Activated T-cell treated with anti-CD3 and anti-CD28 coated beads, Interleukin-2, amount 50 U/mL, for 72 hours (primary cell): ENCODE data around the gene VPS54. TPM values are rescaled to one million over a fixed set of nuclear protein-coding genes. Genes with fewer than 3 reads are reported as not detected.
"Not testable (repeated sequence)": the region's sequence is repeated elsewhere in the genome, so short reads cannot be mapped to it uniquely, and the experiment has no call there.

Experiments used
- ATAC-seq, 2 donors: fragments of 150-1000 bp; cut with Tn5 transposase; replicated peaks in 1 of 2; 2 replicates each; pipeline ENCODE4 v1.10.0; 2021; ENCODE audit warnings: moderate library complexity in 2 of 2, mild to moderate bottlenecking in 1 of 2
- DNase-seq, 2 donors: peaks; one replicate each; pipeline ENCODE4 v3.0.0; 2021 to 2022; ENCODE audit warnings: mixed read lengths in 1 of 2
- H3K27ac Mint-ChIP-seq: one replicate; pipeline ENCODE4 v1.8.0; 2022; ENCODE audit warnings: mild to moderate bottlenecking, moderate library complexity, mixed read lengths
- H3K27me3 Mint-ChIP-seq: one replicate; pipeline ENCODE4 v1.8.0; 2022; ENCODE audit warnings: low read depth, mixed read lengths
- H3K36me3 Mint-ChIP-seq, 2 donors: one replicate each; pipeline ENCODE4 v1.8.0; 2022; ENCODE audit warnings: mixed read lengths in 2 of 2, mild to moderate bottlenecking in 1 of 2; ENCODE audit not compliant: insufficient read depth in 2 of 2
- H3K4me1 Mint-ChIP-seq: one replicate; pipeline ENCODE4 v1.8.0; 2022; ENCODE audit warnings: low read depth, mixed read lengths
- H3K4me3 Mint-ChIP-seq, 2 donors: one replicate each; pipeline ENCODE4 v1.8.0; 2022; ENCODE audit warnings: mild to moderate bottlenecking in 2 of 2, mixed read lengths in 2 of 2, moderate library complexity in 2 of 2
- H3K9me3 Mint-ChIP-seq, 2 donors: one replicate each; pipeline ENCODE4 v1.8.0; 2022; ENCODE audit warnings: mixed read lengths in 2 of 2
- total RNA-seq, 2 donors: library from RNA; stranded (reverse); gene quantifications; one replicate each; pipeline ENCODE4 v1.2.3, GENCODE V29; 2022

The VPS54 gene
- total RNA-seq, 2 donors from 2014 or later = 12.9 to 13.2 TPM

DNA sequence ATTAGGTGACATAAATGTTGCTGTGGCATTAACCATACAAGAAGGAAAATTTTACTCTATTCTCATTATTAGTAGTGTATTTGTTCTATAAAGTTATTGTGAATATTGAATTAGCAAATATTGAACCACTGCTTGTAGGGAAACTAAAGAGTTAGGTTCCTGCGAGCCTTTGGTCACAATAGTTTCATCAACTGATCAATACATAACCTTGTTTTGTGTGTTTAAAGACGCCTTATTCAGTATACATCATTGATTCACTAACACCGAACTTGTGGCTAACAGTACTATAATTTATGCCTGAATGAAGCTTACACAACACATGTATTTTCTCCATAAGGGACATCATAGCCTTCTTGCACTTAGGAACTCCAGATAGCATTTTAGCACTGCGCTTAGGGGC, 36.9 kb downstream of the VPS54 start:
- peaks cover 43% of the 10 kb centered on the region for H3K4me1 Mint-ChIP-seq
- peaks cover 1 to 7% of the 10 kb centered on the region in 2 donors for H3K36me3 Mint-ChIP-seq
- no peaks in the 10 kb centered on the region for H3K27me3 Mint-ChIP-seq
- no peak overlapping the region for H3K27ac Mint-ChIP-seq
- H3K9me3 Mint-ChIP-seq = no peaks in the 10 kb centered on the region
- ATAC-seq (no peak), DNase-seq (no peak)
- no peak overlapping the region for H3K4me3 Mint-ChIP-seq

DNA sequence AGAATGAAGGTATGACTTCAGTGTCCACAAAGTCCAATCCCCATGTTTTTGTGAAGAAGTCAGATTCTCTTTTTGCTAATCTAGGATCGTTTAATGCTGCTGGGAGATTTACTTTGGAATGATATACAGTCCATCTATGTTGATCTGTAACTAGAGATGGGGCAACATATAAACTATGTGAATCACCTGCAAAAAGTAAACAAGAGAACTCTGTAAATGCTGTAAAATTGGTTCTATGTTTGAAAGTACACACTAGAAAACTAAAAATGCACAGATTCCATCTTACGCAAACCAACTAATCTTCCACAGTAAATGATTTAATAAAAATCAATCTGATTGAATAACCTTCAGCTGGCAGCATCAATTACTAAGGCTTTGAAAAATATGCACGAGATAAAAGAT, 37.5 kb downstream of the VPS54 start:
- DNase-seq (no peak), ATAC-seq (no peak)
- no peak overlapping the region for H3K4me3 Mint-ChIP-seq
- no peaks in the 10 kb centered on the region for H3K27me3 Mint-ChIP-seq
- no peak overlapping the region for H3K27ac Mint-ChIP-seq
- H3K36me3 Mint-ChIP-seq = peaks cover 1 to 11% of the 10 kb centered on the region in 2 donors
- no peaks in the 10 kb centered on the region for H3K9me3 Mint-ChIP-seq
- H3K4me1 Mint-ChIP-seq = peaks cover 42% of the 10 kb centered on the region

DNA sequence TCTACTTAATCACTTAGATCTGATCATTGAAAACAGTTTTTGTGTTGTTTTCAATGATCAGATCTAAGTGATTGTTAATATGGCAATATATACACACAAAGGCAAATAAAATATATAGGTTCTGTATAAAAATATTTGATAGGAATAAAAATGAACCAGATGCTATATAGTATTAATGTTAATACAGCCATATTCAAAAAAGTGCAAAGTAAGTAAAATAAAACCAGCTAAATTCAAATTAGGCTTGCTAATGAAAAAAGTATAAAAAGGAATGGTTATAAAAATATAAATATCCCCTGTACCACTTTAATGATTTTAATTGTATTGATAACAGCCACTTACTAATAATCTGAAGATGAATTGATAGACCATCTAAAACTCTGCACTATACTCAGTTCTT, 38.4 kb downstream of the VPS54 start:
- Mint-ChIP-seq H3K27ac (no peak overlapping the region), H3K36me3 (peaks cover 1 to 13% of the 10 kb centered on the region in 2 donors), H3K9me3 (no peaks in the 10 kb centered on the region), H3K27me3 (no peaks in the 10 kb centered on the region), H3K4me3 (no peak overlapping the region), H3K4me1 (peaks cover 42% of the 10 kb centered on the region)
- ATAC-seq (no peak), DNase-seq (no peak)

DNA sequence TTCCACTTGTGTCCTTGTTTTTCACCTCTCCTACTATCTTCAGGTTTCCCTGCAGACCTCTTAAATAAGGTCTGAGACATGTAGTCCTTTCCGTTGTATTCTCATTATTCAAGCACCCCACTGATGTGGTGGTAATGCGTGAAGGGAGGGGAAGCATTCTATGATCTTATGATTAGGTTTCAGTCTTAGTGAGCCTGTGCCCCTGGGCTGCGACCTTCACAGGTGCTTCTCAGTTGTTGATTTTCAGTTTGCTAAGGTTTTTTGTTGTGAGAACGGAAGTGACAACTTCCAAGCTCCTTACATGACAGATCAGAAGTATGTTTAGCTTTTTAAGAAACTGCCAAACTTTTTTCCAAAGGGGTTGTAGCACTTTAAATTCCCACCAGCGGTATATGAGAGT, 41.3 kb downstream of the VPS54 start:
- Mint-ChIP-seq H3K36me3 (peaks cover 5 to 15% of the 10 kb centered on the region in 2 donors), H3K27me3 (no peaks in the 10 kb centered on the region), H3K4me1 (peaks cover 40% of the 10 kb centered on the region), H3K9me3 (no peaks in the 10 kb centered on the region), H3K4me3 (peak overlapping the region; percentile 14 to 23), H3K27ac (peak overlapping the region; percentile 24)
- DNase-seq (peak; percentile 20 to 38), ATAC-seq (peak; percentile 89 to 92)

DNA sequence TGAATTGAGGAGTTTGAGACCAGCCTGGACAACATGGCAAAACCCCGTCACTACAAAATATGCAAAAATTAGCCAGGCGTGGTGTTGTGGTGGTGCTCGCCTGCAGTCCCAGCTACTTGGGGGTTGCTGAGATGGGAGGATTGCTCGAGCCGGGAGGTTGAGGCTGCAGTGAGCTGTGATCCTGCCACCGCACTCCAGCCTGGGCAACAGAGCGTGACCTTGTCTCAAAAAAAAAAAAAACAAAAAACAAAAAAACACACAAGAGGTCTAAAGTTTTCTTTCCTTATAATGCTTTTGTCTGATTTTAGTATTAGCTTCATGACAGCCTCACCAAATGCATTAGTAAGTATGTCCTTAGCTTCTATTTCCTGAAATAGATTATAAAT, 43.1 kb downstream of the VPS54 start:
- Mint-ChIP-seq H3K9me3 (no peaks in the 10 kb centered on the region), H3K27me3 (no peaks in the 10 kb centered on the region), H3K4me3 (no peak overlapping the region), H3K27ac (no peak overlapping the region), H3K36me3 (peaks cover 5 to 13% of the 10 kb centered on the region in 2 donors), H3K4me1 (peaks cover 40% of the 10 kb centered on the region)
- no peak for DNase-seq
- ATAC-seq = no peak

DNA sequence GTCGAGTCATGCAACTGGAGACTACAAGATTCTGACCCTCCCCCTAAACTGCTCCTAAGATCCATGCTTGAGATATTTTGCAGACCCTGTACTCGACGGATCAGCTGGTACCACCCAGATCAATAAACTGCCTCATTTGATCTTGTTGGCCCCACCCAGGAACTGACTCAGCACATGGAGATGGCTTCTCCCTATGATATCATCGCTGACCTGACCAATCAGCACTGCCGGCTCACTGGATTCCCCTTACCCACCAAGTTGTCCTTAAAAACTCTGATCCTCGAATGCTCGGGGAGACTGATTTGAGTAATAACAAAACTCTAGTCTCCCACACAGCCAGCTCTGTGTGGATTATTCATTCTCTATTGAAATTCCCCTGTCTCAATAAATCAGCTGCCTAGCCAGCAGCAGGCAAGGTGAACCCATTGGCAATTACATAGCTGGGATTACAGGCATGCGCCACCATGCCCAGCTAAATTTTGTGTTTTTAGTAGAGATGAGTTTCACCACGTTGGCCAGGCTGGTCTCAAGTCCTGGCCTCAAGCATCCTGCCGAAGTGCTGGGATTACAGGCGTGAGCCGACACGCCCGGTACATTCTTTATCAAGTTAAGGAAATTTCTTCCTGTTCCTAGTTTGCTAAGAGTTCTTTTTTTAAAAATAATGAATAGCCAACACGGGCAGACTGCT, 43.6 kb downstream of the VPS54 start:
- Mint-ChIP-seq H3K9me3 (no peaks in the 10 kb centered on the region), H3K27me3 (no peaks in the 10 kb centered on the region), H3K36me3 (peaks cover 5 to 13% of the 10 kb centered on the region in 2 donors), H3K27ac (no peak overlapping the region), H3K4me3 (no peak overlapping the region), H3K4me1 (peaks cover 40% of the 10 kb centered on the region)
- DNase-seq (peak; percentile 12 to 23), ATAC-seq (peak; percentile 33 to 39)

DNA sequence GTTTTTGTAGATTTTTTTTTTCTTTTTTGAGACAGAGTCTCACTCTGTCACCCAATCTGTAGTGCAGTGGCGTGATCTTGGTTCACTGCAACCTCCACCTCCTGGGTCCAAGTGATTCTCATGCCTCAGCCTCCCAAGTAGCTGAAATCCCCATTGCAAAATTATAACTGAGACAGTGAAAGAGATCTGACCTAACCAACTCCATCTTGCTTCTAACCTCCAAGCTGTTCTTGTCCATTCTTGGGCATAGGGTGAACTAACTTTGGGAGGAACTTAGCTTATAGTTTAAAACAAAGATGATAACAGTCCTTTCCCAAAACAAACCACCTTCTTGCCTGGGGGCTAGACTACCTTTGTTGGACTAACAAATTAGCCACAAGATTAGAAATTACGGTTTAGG, 44.2 kb downstream of the VPS54 start:
- peaks cover 5 to 13% of the 10 kb centered on the region in 2 donors for H3K36me3 Mint-ChIP-seq

DNA sequence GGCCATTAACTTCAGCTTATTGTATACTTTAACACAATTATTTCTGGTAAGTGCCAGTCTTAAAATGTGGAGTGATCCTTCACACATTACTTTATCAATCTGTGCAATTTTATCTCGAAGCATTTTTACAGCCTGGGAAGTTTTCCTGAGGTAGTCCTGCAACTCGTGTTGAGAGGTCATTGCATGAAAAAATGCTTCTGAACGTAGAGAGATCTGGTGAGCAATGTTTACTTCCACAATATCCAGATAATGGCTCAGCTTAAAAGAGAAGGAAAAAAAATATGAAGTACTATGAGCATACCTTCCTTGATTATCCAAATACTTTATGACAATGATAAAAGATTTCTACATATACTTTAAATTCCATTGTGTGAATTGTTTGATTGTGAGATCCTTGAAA, 57.0 kb downstream of the VPS54 start:
- no peaks in the 10 kb centered on the region for H3K27me3 Mint-ChIP-seq
- H3K27ac Mint-ChIP-seq = no peak overlapping the region
- ATAC-seq (no peak), DNase-seq (no peak)
- H3K9me3 Mint-ChIP-seq = no peaks in the 10 kb centered on the region
- H3K4me3 Mint-ChIP-seq = no peak overlapping the region
- peaks cover 0 to 3% of the 10 kb centered on the region in 2 donors for H3K36me3 Mint-ChIP-seq
- no peaks in the 10 kb centered on the region for H3K4me1 Mint-ChIP-seq

More for the DNA sequence above, 44.2 kb downstream of the VPS54 start:
- not testable (repeated sequence) for H3K4me3 Mint-ChIP-seq, H3K27ac Mint-ChIP-seq, DNase-seq, ATAC-seq, H3K27me3 Mint-ChIP-seq, H3K9me3 Mint-ChIP-seq
- H3K4me1 Mint-ChIP-seq = peaks cover 40% of the 10 kb centered on the region

DNA sequence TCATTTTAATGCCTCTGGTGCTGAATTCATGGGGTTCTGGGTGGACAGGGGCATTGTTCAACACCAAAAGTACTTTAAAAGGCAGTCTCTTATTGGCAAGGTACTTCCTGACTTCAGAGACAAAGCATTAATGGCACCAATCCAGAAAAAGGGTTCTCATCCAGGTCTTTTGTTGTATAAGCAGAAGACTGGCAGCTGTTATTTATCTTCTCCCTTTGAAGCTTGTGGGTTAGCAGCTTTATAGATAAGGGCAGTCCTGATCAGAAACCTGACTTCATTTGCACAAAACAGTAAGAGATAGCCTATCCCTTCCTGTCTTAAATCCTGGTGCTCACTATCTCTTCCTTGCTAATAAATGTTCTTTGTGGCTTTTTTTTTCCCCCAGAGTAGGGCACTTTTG, 68.8 kb downstream of the VPS54 start:
- Mint-ChIP-seq H3K27ac (no peak overlapping the region), H3K9me3 (peaks cover 3 to 5% of the 10 kb centered on the region in 2 donors), H3K4me3 (no peak overlapping the region), H3K4me1 (no peaks in the 10 kb centered on the region), H3K27me3 (no peaks in the 10 kb centered on the region), H3K36me3 (peaks cover 6 to 15% of the 10 kb centered on the region in 2 donors)
- ATAC-seq = no peak
- DNase-seq = no peak

DNA sequence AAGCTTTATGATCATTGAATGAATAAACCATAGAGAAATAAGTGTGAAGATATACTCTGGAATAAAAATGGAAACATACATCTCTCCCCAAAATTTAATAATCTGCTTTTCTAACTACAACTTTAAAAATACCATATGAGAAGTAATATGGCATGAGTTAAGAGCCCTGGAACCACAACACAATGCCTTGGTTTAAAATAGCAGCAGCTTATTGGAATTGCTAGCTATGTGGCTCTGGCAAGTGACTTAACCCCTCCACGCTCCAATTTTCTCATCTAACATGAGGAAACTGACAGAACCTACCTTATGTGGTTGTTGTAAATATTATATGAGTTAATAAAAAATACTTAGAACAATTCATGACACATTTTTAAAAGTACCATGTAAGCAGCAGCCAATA, 76.4 kb downstream of the VPS54 start:
- H3K27me3 Mint-ChIP-seq = no peaks in the 10 kb centered on the region
- ATAC-seq (no peak), DNase-seq (no peak)
- no peak overlapping the region for H3K4me3 Mint-ChIP-seq
- no peaks in the 10 kb centered on the region for H3K4me1 Mint-ChIP-seq
- H3K36me3 Mint-ChIP-seq = peaks cover 0 to 2% of the 10 kb centered on the region in 2 donors
- H3K9me3 Mint-ChIP-seq = no peaks in the 10 kb centered on the region
- H3K27ac Mint-ChIP-seq = no peak overlapping the region

DNA sequence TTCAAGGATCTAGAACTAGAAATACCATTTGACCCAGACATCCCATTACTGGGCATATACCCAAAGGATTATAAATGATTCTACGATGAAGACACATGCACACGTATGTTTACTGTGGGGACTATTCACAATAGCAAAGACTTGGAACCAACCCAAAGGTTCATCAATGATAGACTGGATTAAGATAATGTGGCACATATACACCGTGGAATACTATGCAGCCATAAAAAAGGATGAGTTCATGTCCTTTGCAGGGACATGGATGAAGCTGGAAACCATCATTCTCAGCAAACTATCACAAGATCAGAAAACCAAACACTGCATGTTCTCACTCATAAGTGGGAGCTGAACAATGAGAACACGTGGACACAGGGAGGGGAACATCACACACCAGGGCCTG, 87.1 kb downstream of the VPS54 start:
- not testable (repeated sequence) for H3K4me3 Mint-ChIP-seq

DNA sequence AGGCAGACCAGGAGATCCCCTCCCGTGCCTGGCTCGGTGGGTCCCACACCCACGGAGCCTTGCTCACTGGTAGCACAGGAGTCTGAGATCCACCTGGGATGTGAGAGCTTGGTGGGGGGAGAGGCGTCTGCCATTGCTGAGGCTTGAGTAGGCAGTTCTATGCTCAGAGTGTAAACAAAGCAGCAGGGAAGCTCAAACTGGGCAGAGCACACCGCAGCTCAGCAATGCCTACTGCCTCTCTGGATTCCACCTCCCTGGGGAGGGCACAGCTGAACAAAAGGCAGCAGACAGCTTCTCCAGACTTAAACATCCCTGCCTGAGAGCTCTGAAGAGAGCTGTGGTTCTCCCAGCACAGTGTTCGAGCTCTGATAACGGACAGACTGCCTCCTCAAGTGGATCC, 92.4 kb downstream of the VPS54 start:
- H3K4me1 Mint-ChIP-seq = peaks cover 6% of the 10 kb centered on the region

More for the DNA sequence above, 87.1 kb downstream of the VPS54 start:
- DNase-seq, H3K9me3 Mint-ChIP-seq, ATAC-seq, H3K27ac Mint-ChIP-seq, H3K27me3 Mint-ChIP-seq, H3K4me1 Mint-ChIP-seq: not testable (repeated sequence)
- H3K36me3 Mint-ChIP-seq = peaks cover 14 to 34% of the 10 kb centered on the region in 2 donors

DNA sequence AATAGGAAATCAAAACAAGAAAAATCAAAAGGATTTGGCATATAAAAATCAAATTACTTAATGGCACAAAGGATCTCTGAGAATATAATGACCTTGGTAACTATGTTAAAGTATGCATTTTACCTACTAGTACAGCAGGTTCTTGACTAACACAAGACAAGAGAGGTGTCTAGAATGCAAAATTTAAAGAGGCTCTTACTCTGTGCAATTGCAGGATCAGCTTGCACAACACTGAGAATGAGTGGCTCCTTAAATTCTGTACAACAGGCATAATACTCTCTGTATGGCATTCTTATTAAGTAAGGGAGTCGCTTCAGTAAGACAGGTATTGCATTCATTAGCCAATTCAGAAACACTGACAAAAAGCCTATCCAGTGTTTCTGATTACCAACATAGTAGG, 104.9 kb downstream of the VPS54 start:
- Mint-ChIP-seq H3K27ac (no peak overlapping the region), H3K27me3 (no peaks in the 10 kb centered on the region), H3K4me1 (no peaks in the 10 kb centered on the region), H3K36me3 (peaks cover 2 to 3% of the 10 kb centered on the region in 2 donors), H3K9me3 (no peaks in the 10 kb centered on the region), H3K4me3 (no peak overlapping the region)
- DNase-seq (no peak), ATAC-seq (no peak)

More for the DNA sequence above, 92.4 kb downstream of the VPS54 start:
- Mint-ChIP-seq H3K4me3 (no peak overlapping the region), H3K9me3 (peaks cover 2% of the 10 kb centered on the region in 2 donors), H3K27me3 (no peaks in the 10 kb centered on the region), H3K36me3 (peaks cover 13 to 26% of the 10 kb centered on the region in 2 donors), H3K27ac (no peak overlapping the region)
- DNase-seq (no peak), ATAC-seq (no peak)

DNA sequence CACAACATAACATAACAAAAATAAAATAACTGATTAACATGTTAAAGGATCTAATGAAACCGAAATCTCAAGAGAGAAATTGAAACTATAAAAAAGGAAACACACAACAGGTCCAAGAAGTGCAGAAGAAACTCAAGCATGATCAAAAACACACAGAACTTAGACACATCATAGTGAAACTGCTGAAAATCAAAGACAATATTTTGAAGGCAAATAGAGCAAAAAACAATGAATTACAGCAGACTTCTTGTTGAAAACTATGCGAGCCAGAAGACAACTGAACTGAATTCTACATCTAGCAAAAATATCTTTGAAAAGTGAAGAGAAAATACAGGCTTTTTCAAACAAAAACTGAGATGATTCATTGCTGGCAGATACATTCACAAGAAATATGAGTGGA, 116.2 kb downstream of the VPS54 start:
- Mint-ChIP-seq H3K27ac (peak overlapping the region; percentile 34), H3K27me3 (no peaks in the 10 kb centered on the region), H3K4me3 (peak overlapping the region in 1 of 2 donors; percentile 4), H3K36me3 (peaks cover 21 to 59% of the 10 kb centered on the region in 2 donors), H3K9me3 (peaks cover 3 to 6% of the 10 kb centered on the region in 2 donors), H3K4me1 (peaks cover 26% of the 10 kb centered on the region)
- peak; percentile 58 to 67 for ATAC-seq
- no peak for DNase-seq
